ENCODE results near the gene ERBB4. TPM values are rescaled to one million over a fixed set of nuclear protein-coding genes. Genes with fewer than 3 reads are reported as not detected.

The ERBB4 gene
- total and polyA plus RNA-seq, 10 of the 15 experiments (the other 5 are each of a cell fraction or from before 2014, with no cell fraction given) = under 0.01 to 0.23 (median 0.01) TPM; not detected in 4

- Histone ChIP-seq H3K9me3 (replicated peaks; ENCODE audit: control insufficient read depth, insufficient read depth, low read length) (no peaks in the 10 kb centered on the region), H3K9ac (ENCODE audit: control insufficient read depth, insufficient read depth, low read length) (no peak overlapping the region), H3K27ac (ENCODE audit: control insufficient read depth, insufficient read depth) (no peak overlapping the region), H3K4me3 (no peak overlapping the region), H3K36me3 (ENCODE audit: control insufficient read depth in 2 of 2, insufficient read depth in 2 of 2, low read length in 1 of 2) (no peaks in the 10 kb centered on the region), H3K4me1 (ENCODE audit: control insufficient read depth, insufficient read depth, low read length) (no peaks in the 10 kb centered on the region), H3K27me3 (replicated peaks in 1 of 2; ENCODE audit: control insufficient read depth in 2 of 2, insufficient read depth in 2 of 2, low read length in 1 of 2) (no peaks in the 10 kb centered on the region), H3K79me2 (ENCODE audit: control insufficient read depth, insufficient read depth, low read length) (no peaks in the 10 kb centered on the region), H2AFZ (ENCODE audit: control insufficient read depth, low read depth, low read length) (no peak overlapping the region), H3K4me2 (ENCODE audit: control insufficient read depth, insufficient read depth) (no peak overlapping the region), H4K20me1 (ENCODE audit: control insufficient read depth, insufficient read depth) (no peaks in the 10 kb centered on the region)
- CTCF ChIA-PET = no interaction called here
- POLR2A ChIA-PET = no interaction called here
- DNase-seq (ENCODE audit: low read depth, low spot score) (no peak), ATAC-seq (no peak), FAIRE-seq (no peak)
- SMC1A ChIA-PET (ENCODE audit: uncharacterized antibody, unreplicated experiment) = interaction anchor here (0.7 kb wide), 1 partner anchor 19 kb away, joined by 3 read pairs; no protein-coding TSS in a partner anchor
- TF ChIP-seq ZBTB11 (CRISPR knock-in tag; IDR thresholded peaks at IDR 0.05) = no peak
- TF ChIP-seq USF2 (IDR thresholded peaks at IDR 0.05; ENCODE audit: borderline replicate concordance, low read depth, low read length) = no peak
- no peak for TF ChIP-seq NFXL1 (IDR thresholded peaks at IDR 0.05; ENCODE audit: borderline replicate concordance)
- no peak for TF ChIP-seq ZNF24 (IDR thresholded peaks at IDR 0.05)
- TF ChIP-seq ZBTB40 (IDR thresholded peaks at IDR 0.05; ENCODE audit: borderline replicate concordance) = no peak
- TF ChIP-seq NR2C2 (IDR thresholded peaks at IDR 0.05; ENCODE audit: borderline replicate concordance, control insufficient read depth, insufficient read length, low read depth) = no peak
- no peak for TF ChIP-seq TCF12 (IDR thresholded peaks at IDR 0.05; ENCODE audit: low read depth, low read length)
- no peak for TF ChIP-seq ZBTB4 (CRISPR knock-in tag; IDR thresholded peaks at IDR 0.05)
- RAD21 ChIA-PET (ENCODE audit: unreplicated experiment) = no interaction called here
- no TSS peak for BruUV-seq (replicated peaks)
- 0% methylated on average over 1 of the region's 1 CpG for WGBS (ENCODE audit: insufficient coverage, insufficient replicate concordance, low lambda C conversion rate, missing lambda C conversion rate)
- in situ Hi-C loops (cut with MboI) (no loop called here), intact Hi-C loops (cut with micrococcal nuclease; ENCODE audit: unreplicated experiment) (no loop called here)
Observed at GRCh38 chr2:212367431-212367830, 171.2 kb downstream of the ERBB4 start.
